ENCODE measurements around the gene ATCAY. TPM values are rescaled to one million over a fixed set of nuclear protein-coding genes. Genes with fewer than 3 reads are reported as not detected.
A peak's percentile ranks its signal among the peaks of the same experiment; 100 is the strongest.

Gene ATCAY, protein sequence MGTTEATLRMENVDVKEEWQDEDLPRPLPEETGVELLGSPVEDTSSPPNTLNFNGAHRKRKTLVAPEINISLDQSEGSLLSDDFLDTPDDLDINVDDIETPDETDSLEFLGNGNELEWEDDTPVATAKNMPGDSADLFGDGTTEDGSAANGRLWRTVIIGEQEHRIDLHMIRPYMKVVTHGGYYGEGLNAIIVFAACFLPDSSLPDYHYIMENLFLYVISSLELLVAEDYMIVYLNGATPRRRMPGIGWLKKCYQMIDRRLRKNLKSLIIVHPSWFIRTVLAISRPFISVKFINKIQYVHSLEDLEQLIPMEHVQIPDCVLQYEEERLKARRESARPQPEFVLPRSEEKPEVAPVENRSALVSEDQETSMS
- not detected in 2 replicates for total RNA-seq
- polyA plus RNA-seq (2012): 0.13 TPM

- no peak for DNase-seq (ENCODE audit: low read depth)
Measured at GRCh38 chr19:3880471-3881271, at the start of gene ATCAY. Gene ATCAY, plus strand, starts transcription at chr19:3880685. Its CDS starts 5,083 bp downstream, at chr19:3885768.

DNA sequence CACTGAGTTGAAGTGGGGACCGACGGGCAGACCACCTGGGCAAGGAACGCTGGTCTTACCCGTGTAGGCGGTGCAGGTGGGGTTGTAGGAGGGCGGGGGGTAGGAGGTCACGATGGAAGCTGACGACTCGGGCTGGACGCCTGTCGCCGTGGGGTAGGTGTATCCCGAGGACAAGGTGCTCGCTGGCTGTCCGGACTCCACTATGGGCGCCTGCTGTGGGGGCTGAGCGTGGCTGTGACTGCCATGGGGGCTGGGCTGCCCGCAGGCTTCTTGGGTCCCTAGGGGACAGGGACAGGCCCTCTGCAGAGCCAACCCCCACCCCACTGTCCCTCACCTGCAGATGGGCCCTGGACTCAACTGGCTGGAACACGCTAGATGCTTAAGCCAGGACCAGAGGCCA lies 48.9 kb upstream of the ATCAY start:
- no peak for DNase-seq (ENCODE audit: low read depth)

- no peak for DNase-seq (ENCODE audit: low read depth)
Measured at GRCh38 chr19:3832001-3832400, 48.5 kb upstream of the ATCAY start.

- no peak for DNase-seq (ENCODE audit: low read depth)
Measured at GRCh38 chr19:3833578-3834348, 46.7 kb upstream of the ATCAY start.

DNA sequence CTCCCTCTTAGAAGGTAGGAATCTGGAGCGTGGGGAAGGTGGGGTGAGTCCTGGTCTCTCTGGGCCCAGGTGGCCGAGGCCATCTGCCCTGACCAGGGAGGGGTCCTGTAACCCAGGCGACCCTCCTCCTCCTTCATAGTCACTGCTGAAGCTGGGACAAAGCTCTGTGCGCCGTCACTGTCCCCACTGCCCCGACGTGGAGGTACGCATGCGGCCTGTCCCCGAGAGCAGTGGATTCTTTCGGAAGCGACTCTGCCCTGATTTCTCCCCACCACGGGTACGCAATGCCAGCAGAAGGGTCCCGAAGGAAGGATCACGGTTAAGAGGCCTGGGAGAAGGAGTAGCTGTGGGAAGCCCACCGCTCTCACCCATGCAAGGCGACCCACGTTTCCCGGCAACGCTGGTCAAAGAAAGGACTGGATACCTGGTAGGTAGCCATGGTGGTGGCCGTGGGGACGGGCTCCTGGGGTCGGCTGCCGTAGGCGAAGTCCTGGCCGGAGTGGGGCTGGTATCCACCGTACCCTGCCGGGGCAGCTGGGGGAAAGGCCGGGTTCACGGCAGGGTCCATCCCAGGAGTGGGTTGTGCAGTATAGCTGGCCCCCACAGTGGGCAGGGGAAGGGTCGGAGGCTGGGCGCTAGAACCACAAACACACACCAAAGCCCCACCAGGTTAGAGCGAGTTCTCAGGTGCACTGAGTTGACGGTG lies 46.0 kb upstream of the ATCAY start:
- no peak for DNase-seq (ENCODE audit: low read depth)

GRCh38 chr19:3835055-3835435 lies 45.4 kb upstream of the ATCAY start:
- no peak for DNase-seq (ENCODE audit: low read depth)

DNA sequence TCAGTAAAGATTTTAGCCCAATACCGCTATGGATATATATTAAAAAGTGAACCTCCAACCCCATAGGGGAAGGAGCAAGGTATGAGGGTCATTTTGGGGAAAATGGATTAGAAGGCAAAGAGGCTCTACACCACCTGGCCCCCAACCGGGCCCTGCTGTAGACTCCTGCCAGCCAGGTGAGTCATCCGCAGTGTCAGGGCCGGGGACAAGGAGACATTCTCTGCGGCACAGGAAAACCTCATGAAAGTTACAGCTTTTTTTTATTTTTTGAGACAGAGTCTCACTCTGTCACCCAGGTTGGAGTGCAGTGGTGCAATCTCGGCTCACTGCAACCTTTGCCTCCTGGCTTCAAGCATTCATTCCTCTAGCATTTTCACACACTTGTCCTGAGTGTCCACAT lies 43.6 kb upstream of the ATCAY start:
- no peak for DNase-seq (ENCODE audit: low read depth)

GRCh38 chr19:3837332-3837731 lies 43.2 kb upstream of the ATCAY start:
- no peak for DNase-seq (ENCODE audit: low read depth)

- DNase-seq (ENCODE audit: low read depth): no peak
Measured at GRCh38 chr19:3837922-3838321, 42.6 kb upstream of the ATCAY start.

DNA sequence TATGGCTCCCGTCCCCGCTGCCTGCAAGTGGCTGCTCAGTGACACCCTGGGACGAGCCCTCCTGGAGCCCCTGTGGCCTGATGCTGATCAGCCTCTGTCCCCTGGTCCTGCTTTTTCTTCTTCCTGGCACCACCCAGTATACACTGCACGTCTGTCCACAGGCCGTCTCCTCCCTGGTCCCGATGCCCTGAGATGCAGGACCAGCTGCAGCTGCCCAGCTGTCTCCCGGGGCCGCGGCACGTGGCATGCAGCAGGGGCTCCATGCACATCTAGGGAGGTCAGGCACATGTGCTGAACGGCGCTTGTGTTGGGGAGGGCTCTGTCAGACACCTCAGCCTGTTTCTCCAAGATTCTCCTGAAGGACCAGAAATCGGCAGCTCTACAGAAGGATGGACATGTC lies 41.8 kb upstream of the ATCAY start:
- peak; percentile 47 for DNase-seq (ENCODE audit: low read depth)

GRCh38 chr19:3839941-3840340 lies 40.5 kb upstream of the ATCAY start:
- DNase-seq (ENCODE audit: low read depth): no peak

DNA sequence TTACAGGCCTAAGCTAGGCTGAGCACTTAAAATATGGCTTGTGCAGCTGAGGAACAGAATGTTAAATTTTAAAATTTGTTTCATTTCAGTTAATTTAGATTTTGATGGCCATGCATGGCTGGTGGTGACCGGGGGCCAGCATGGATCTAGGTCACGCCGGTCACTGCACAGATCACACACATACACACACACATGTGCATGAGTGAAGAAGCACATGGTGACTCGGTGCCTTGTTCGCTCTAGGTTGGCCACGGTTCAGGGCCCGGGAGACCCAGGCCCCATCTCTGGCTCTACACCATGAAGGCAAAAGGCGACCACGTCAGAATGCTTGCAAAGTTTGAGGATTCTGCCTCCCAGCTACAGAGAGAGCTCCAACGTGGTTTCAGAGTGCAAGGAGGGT lies 39.7 kb upstream of the ATCAY start:
- no peak for DNase-seq (ENCODE audit: low read depth)

GRCh38 chr19:3842948-3843347 lies 37.5 kb upstream of the ATCAY start:
- DNase-seq (ENCODE audit: low read depth): no peak

DNA sequence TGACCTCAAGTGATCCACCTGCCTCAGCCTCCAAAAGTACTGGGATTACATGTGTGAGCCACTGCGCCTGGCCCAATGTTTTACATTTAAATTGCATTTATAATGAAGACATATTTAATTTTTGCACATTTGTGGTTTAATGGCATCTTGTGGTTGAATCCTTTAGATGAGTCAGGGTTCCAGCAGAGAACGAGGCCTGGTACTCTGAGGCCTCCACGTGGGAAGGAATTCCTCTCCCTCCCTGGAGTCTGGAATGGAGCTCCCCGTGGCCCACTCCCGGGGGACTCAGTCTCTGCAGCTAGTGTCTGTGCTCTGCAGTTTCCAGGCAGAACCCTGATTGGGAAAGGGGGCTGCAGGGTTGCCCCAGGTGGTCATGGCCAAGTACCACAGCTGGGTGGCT lies 35.9 kb upstream of the ATCAY start:
- DNase-seq (ENCODE audit: low read depth): no peak

DNA sequence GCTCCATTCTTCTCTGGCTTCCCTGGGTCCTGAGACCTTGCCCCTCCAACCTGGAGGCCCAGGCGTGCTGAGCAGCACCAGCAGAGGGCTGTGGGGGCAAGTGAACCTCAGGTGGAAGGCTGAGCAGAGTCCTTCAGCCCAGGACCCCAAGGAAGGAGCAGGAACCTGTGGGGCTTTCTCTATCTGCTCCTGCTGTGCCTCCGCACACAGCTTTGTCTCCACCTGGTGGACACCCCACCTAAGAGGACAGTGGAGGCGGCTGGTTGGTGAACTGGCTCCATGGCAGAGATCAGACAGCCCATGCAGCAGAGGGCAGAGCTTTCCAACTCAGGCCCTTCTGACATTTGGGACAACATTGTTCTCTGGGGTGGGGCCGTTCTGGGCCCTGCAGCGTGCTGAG lies 31.4 kb upstream of the ATCAY start:
- DNase-seq (ENCODE audit: low read depth): no peak

DNA sequence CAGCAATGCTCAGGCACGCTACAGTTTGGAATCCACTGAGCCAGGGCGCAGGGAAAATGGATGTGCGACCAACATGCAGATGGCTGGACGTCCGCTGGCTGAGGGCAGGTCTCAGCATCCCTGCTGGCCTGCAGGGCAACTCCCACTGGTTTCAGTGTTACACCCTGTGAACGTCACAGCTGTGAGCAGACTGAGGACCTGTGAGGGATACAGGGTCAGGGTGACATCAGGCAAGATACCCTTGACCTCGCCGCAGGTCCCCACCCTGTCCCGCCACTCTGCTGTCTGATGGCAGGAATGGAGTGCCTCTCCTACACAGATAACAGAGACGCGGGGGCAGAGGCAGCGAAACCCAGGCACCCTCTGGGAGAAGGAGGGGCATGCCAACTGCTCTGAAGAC lies 30.7 kb upstream of the ATCAY start:
- no peak for DNase-seq (ENCODE audit: low read depth)

DNA sequence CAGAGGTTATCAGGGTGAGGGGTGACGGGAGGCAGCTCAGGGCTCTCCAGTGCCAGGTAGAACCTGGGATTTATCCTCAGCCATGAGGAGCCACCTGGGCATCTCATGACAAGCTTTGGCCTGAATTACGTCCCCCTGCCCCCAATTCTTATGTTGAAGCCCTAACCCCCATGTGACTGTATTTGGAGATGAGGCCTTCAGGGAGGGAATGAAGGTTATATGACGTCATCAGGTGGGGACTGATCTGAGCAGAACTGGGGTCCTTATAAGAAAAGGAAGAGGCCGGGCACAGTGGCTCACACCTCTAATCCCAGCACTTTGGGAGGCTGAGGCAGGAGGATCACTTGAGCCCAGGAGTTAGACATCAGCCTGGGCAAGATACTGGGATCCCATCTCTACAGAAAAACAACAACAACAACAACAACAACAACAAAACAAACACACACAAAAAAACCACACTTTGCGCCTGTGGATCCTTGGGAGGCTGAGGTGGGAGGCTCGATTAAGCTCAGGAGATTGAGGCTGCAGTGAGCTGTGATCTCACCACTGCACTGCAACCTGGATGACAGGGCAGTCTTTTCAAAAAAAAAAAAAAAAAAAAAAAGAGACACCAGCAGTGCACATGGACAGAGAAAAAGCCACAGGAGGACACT lies 30.0 kb upstream of the ATCAY start:
- no peak for DNase-seq (ENCODE audit: low read depth)

DNA sequence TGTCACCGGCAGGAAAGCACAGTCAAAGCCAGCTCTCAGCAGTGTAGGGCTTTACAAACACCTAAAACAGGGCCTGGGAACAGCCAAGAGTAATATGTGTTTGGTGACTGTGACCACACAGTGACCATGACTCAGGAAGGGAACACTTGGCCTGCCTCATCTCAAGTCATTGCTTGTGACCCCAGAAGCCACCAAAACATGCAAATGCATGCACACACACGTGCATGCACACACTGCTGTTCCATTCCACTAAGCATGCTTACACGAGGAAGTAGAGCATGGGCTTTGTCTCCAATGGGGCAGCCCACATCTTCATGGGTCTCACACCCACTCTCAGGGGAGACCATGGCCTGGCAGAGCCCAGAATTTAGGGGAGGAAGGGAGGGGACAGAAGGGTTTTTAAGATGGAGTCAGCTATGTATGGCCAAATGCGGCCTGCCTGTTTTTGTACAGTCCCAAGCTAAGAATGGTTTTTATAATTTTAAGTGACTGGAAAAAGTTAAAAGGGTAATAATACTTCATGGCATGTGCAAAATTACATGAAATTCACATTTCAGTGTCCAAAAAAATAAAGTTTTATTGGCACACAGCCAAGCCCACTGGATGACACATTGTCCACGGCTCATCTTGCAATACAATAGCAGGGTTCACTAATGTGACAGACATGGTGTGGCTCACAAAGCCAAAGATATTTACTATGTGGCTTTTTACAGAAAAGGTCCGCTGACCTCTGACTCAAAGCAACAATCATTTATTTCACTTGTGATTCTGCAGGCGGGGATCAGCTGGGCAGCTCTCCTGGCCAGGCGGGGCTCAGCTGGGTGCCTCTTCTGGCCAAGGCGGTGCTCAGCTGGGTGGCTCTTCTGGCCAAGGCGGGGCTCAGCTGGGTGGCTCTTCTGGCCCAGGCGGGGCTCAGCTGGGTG lies 29.0 kb upstream of the ATCAY start:
- DNase-seq (ENCODE audit: low read depth): no peak

GRCh38 chr19:3852177-3852511 lies 28.3 kb upstream of the ATCAY start:
- no peak for DNase-seq (ENCODE audit: low read depth)
